Liver (tissue), 9 donors: ENCODE measurements around the gene TSPAN19. TPM values are rescaled to one million over a fixed set of nuclear protein-coding genes. Genes with fewer than 3 reads are reported as not detected.

Experiments used
- DNase-seq: peaks from one replicate; pipeline ENCODE4 v3.0.0-alpha.2; 2017; ENCODE audit warnings: low spot score
- H3K27ac ChIP-seq, 2 donors: one replicate each; pipeline ENCODE4 v1.7.0; 2013; ENCODE audit warnings: inconsistent platforms in 2 of 2, low read length in 2 of 2, control low read depth in 1 of 2, low read depth in 1 of 2, mild to moderate bottlenecking in 1 of 2
- H3K27me3 ChIP-seq, 4 donors: one replicate each; pipeline versions ENCODE4 v1.6.1 to v1.7.0; 2013; ENCODE audit warnings: low read length in 3 of 4, inconsistent platforms in 1 of 4, mild to moderate bottlenecking in 1 of 4, moderate library complexity in 1 of 4; ENCODE audit not compliant: control insufficient read depth in 4 of 4, insufficient read depth in 4 of 4
- H3K36me3 ChIP-seq, 4 donors: one replicate each; pipeline versions ENCODE4 v1.6.1 to v1.7.0; 2013; ENCODE audit warnings: low read length in 3 of 4, mild to moderate bottlenecking in 3 of 4, low read depth in 1 of 4, moderate library complexity in 1 of 4; ENCODE audit not compliant: control insufficient read depth in 4 of 4, insufficient read depth in 3 of 4
- H3K4me1 ChIP-seq, 4 donors: one replicate each; pipeline versions ENCODE4 v1.6.1 to v1.7.0; 2013; ENCODE audit warnings: low read length in 3 of 4, mild to moderate bottlenecking in 3 of 4, moderate library complexity in 1 of 4; ENCODE audit not compliant: control insufficient read depth in 4 of 4, insufficient read depth in 4 of 4
- H3K4me3 ChIP-seq, 3 donors: one replicate each; pipeline versions ENCODE4 v1.6.1 to v1.7.0; 2013; ENCODE audit warnings: low read length in 3 of 3, control low read depth in 1 of 3, low read depth in 1 of 3, mild to moderate bottlenecking in 1 of 3
- H3K9ac ChIP-seq, 2 donors: one replicate each; pipeline ENCODE4 v1.7.0; 2013; ENCODE audit warnings: low read length in 2 of 2, mild to moderate bottlenecking in 2 of 2, moderate library complexity in 2 of 2, control low read depth in 1 of 2, low read depth in 1 of 2
- H3K9me3 ChIP-seq, 4 donors: one replicate each; pipeline versions ENCODE4 v1.6.1 to v1.7.0; 2013; ENCODE audit warnings: low read length in 3 of 4; ENCODE audit not compliant: control insufficient read depth in 4 of 4
- CTCF ChIP-seq: fragments of 150-350 bp; IDR thresholded peaks from 2 replicates; pipeline ENCODE4 v1.5.1; 2017; ENCODE audit warnings: improper control_type of control experiment, low read depth, low read length; ENCODE audit not compliant: missing input control
- EGR1 ChIP-seq, 2 donors: IDR thresholded peaks; 2 replicates each; pipeline ENCODE4 v1.6.1; 2016 to 2018; ENCODE audit warnings: antibody characterized with exemption in 2 of 2, low read depth in 2 of 2
- FOXA1 ChIP-seq: IDR thresholded peaks from 2 replicates; pipeline ENCODE4 v1.6.1; 2016; ENCODE audit warnings: antibody characterized with exemption
- HNF4A ChIP-seq, 2 donors: conservative IDR thresholded peaks; 2 replicates each; pipeline ENCODE4 v1.6.1; 2016; ENCODE audit warnings: antibody characterized with exemption in 2 of 2, mild to moderate bottlenecking in 2 of 2
- HNF4G ChIP-seq: IDR thresholded peaks from 2 replicates; pipeline ENCODE4 v1.6.1; 2016; ENCODE audit warnings: antibody characterized with exemption
- JUND ChIP-seq, 2 donors: IDR thresholded peaks; 2 replicates each; pipeline ENCODE4 v1.6.1; 2016; ENCODE audit warnings: antibody characterized with exemption in 2 of 2
- NR2F2 ChIP-seq: IDR thresholded peaks from 2 replicates; pipeline ENCODE4 v1.6.1; 2016; ENCODE audit warnings: antibody characterized with exemption
- RAD21 ChIP-seq, 2 donors: IDR thresholded peaks; 2 replicates each; pipeline ENCODE4 v1.6.1; 2016; ENCODE audit warnings: antibody characterized with exemption in 2 of 2, mild to moderate bottlenecking in 2 of 2
- REST ChIP-seq: IDR thresholded peaks from 2 replicates; pipeline ENCODE4 v1.6.1; 2016; ENCODE audit warnings: antibody characterized with exemption, mild to moderate bottlenecking
- SP1 ChIP-seq: IDR thresholded peaks from 2 replicates; pipeline ENCODE4 v1.6.1; 2018; ENCODE audit warnings: antibody characterized with exemption, mild to moderate bottlenecking
- TAF1 ChIP-seq: conservative IDR thresholded peaks from 2 replicates; pipeline ENCODE4 v1.6.1; 2016; ENCODE audit warnings: antibody characterized with exemption, mild to moderate bottlenecking
- YY1 ChIP-seq: IDR thresholded peaks from 2 replicates; pipeline ENCODE4 v1.6.1; 2016; ENCODE audit warnings: antibody characterized with exemption, mild to moderate bottlenecking
- ZBTB33 ChIP-seq: IDR thresholded peaks from 2 replicates; pipeline ENCODE4 v1.6.1; 2016; ENCODE audit warnings: antibody characterized with exemption
- WGBS: extraction: QIAGEN DNeasy Blood & Tissue Kit; methylation state at CpG from one replicate; pipeline ENCODE4 v1.1.7; 2013; 5-methylcytosine and 5-hydroxymethylcytosine counted together
- polyA plus RNA-seq, 2 donors: library from polyadenylated mRNA; stranded (reverse) in 1 of 2; unstranded in 1 of 2; fragments of 200-250 nt in 1 of 2; fragments of >200 nt in 1 of 2; fragmentation: Nextera tagmentation in 1 of 2; extraction: Ambion mirVana in 1 of 2; gene quantifications; one replicate each; pipeline versions ENCODE4 v1.2.1 to v1.2.3, GENCODE V29; 2013 to 2015
- total RNA-seq, 2 donors: library from RNA; depleted of rRNA; stranded (reverse); fragments of >200 nt; gene quantifications; one replicate each; pipeline ENCODE4 v1.2.3, GENCODE V29; 2014
- TF ChIP-seq, protein P1 (sequence below): IDR thresholded peaks from 2 replicates; pipeline ENCODE4 v1.6.1; 2016; ENCODE audit warnings: antibody characterized with exemption
- TF ChIP-seq, protein P2 (sequence below): IDR thresholded peaks from 2 replicates; pipeline ENCODE4 v1.6.1; 2016; ENCODE audit warnings: antibody characterized with exemption
- donor health status: healthy.
- donor health status: healthy.
- donor health status: healthy.
- donor health status: healthy.
- donor health status: healthy.

Gene TSPAN19
- total and polyA plus RNA-seq, 4 donors: not detected

DNA sequence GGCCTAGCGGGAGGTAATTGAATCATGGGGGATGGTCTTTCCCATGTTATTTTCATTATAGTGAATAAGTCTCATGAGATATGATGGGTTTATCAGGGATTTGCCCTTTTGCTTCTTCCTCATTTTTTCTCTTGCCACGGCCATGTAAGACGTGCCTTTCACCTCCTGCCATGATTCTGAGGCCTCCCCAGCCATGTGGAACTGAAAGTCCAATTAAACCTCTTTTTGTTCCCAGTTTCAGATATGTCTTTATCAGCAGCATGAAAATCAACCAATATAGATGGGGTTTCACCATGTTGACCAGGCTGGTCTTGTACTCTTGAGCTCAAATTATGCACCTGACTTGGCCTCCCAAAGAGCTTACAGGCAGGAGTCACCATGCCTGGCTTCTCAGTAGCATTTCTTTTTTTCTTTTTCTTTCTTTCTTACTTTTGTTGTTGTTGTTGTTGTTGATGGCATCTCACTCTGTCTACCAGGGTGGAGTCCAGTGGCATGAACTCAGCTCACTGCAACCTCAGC is 33.2 kb downstream of the TSPAN19 start:
- no peaks in the 10 kb centered on the region for H3K36me3 ChIP-seq
- TF ChIP-seq RAD21 (IDR thresholded peaks at IDR 0.05) (no peak), YY1 (no peak), JUND (IDR thresholded peaks at IDR 0.05) (no peak), HNF4G (no peak), HNF4A (conservative IDR thresholded peaks at IDR 0.05) (no peak), CTCF (no peak), REST (no peak), TAF1 (no peak), FOXA1 (no peak), NR2F2 (no peak), EGR1 (IDR thresholded peaks at IDR 0.05; ENCODE audit: low read depth in 2 of 2) (no peak)
- TF ChIP-seq, protein P1, sequence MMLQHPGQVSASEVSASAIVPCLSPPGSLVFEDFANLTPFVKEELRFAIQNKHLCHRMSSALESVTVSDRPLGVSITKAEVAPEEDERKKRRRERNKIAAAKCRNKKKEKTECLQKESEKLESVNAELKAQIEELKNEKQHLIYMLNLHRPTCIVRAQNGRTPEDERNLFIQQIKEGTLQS: no peak
- TF ChIP-seq, protein P2, sequence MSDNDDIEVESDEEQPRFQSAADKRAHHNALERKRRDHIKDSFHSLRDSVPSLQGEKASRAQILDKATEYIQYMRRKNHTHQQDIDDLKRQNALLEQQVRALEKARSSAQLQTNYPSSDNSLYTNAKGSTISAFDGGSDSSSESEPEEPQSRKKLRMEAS: no peak
- H3K4me3 ChIP-seq: no peak overlapping the region
- H3K27me3 ChIP-seq: peaks cover 0 to 3% (median 0%) of the 10 kb centered on the region in 4 donors
- no peak for DNase-seq
- H3K9ac ChIP-seq: no peak overlapping the region
- peaks cover 0 to 3% (median under 1%) of the 10 kb centered on the region in 4 donors for H3K4me1 ChIP-seq
- H3K9me3 ChIP-seq: no peaks in the 10 kb centered on the region
- WGBS: 79% methylated on average over 3 of the region's 3 CpGs
- no peak overlapping the region for H3K27ac ChIP-seq

- TF ChIP-seq YY1 (no peak), CTCF (no peak), ZBTB33 (no peak), NR2F2 (no peak), REST (no peak), HNF4A (conservative IDR thresholded peaks at IDR 0.05) (no peak), SP1 (no peak)
- TF ChIP-seq, protein P2: no peak
- Histone ChIP-seq H3K36me3 (no peaks in the 10 kb centered on the region), H3K9ac (no peak overlapping the region), H3K27me3 (peaks cover 0 to 2% (median 0%) of the 10 kb centered on the region in 4 donors), H3K9me3 (no peaks in the 10 kb centered on the region), H3K27ac (no peak overlapping the region), H3K4me1 (no peaks in the 10 kb centered on the region), H3K4me3 (no peak overlapping the region)
- DNase-seq: no peak
- 65% methylated on average over 2 of the region's 2 CpGs for WGBS
These were observed 35.3 kb downstream of the TSPAN19 start for GRCh38 chr12:85000729-85001128.
